Left cardiac atrium (tissue), 4 donors: ENCODE results near the gene SOHLH1. TPM values are rescaled to one million over a fixed set of nuclear protein-coding genes. Genes with fewer than 3 reads are reported as not detected.

ENCODE experiments used
- ATAC-seq, 2 donors: fragments of 200-7000 bp; cut with Tn5 transposase; one replicate each; pipeline ENCODE4 v1.9.1; 2020; ENCODE audit warnings: mild to moderate bottlenecking in 2 of 2, moderate library complexity in 2 of 2
- DNase-seq: peaks from one replicate; pipeline ENCODE4 v3.0.0-alpha.2; 2020
- intact Hi-C, 2 donors: fragments of 100-400 bp; cut with DNase I; formaldehyde crosslinking; loops; one replicate each; pipeline versions ENCODE4 v1.14.1 to v1.15.1; 2022 to 2023
- total RNA-seq, 2 donors: library from RNA; stranded (reverse); fragmentation: NEBNext Ultra II Directional; extraction: Animal tissue kit (Norgen Biotek cat#: 25700); gene quantifications; one replicate each; pipeline ENCODE4 v1.2.1, GENCODE V29; 2021
- donor health status: DM: no; HTN: yes; CAD: no.
- donor health status: DM: no; HTN: yes; CAD: no; lungs with severe emphysema.
- donor health status: DM: yes; HTN: yes; CAD: no.
- donor health status: Dilated cardiomyopathy.

SOHLH1 gene
- total RNA-seq, 2 donors from 2014 or later, result not detected

GRCh38 chr9:135732569-135733257 lies 33.4 kb upstream of the SOHLH1 start:
- no peak for DNase-seq
- intact Hi-C loops, result no loop called here
- ATAC-seq, result no peak

DNA sequence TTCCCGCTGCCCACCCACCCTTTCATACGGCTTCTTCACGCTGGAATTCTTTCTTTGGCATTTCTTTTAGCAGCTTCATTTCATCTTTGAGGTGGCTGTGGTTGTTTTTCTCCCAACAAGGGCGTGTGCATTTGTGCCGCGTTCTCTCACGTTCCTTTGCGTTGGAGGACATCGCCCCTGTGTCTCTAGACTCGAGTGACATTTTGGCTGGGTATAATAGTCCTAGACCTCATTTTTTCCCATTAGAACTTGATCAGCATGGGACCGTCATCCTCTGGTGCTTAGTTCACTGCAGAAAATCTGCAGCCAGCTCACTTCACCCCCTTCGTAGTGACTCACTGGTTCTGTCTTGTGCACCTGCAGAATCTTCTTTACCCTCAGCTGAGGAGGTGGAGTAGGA lies 32.2 kb upstream of the SOHLH1 start:
- ATAC-seq (no peak), DNase-seq (no peak)
- intact Hi-C loops, result no loop called here

DNA sequence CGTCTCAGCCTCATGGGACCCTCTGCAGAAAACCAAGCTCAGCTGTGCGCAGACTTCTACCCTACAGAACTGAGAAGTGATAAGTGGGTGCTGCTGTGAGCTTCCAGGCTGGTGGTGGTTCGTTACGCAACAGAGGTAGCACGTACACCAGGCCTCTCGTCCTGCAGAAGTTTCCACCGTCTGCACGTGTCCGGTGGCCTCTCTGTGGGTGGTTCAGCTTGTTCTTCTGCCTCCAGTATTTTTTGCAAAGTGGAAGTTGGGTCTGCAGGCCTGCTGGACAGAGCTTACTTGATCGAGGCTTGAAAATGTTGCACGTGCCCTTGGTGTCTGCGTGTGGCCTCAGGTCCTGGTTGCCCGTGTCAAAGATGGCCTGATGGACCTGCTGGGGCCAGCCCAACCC lies 30.2 kb upstream of the SOHLH1 start:
- ATAC-seq (no peak), DNase-seq (no peak)
- intact Hi-C loops, result no loop called here

DNA sequence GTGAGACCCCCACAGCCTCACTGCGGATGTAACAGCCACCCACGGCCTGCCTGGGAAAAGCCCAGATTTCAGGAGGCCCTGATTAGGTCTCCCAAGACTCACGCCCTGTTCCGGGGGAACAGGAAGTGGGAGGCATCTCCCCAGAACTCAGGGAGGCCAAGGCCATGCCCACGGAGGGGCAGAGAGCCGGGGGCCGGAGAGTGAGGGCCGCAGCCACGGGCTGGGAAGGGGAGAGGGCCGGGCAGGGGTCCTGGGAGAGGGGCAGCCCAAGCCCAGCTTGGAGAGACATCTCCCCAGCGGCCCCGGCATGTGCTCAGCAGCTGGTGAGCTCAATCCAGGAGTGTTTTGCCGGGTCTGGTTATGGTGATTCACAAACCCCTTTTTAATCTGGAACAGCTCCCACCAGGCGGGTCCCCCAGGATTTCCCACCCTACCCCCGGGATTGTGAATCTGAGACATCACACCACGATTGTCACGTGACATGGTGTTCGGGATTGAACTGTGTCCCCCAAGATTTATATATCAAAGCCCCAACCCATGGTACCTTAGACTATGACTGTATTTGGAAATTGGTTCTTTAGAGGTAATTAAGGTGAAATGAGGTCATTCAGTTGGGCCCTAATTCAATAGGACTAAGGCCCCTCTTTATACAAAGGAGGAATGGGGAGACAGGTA lies 29.3 kb upstream of the SOHLH1 start:
- no peak for DNase-seq
- intact Hi-C loops, result no loop called here
- no peak for ATAC-seq

DNA sequence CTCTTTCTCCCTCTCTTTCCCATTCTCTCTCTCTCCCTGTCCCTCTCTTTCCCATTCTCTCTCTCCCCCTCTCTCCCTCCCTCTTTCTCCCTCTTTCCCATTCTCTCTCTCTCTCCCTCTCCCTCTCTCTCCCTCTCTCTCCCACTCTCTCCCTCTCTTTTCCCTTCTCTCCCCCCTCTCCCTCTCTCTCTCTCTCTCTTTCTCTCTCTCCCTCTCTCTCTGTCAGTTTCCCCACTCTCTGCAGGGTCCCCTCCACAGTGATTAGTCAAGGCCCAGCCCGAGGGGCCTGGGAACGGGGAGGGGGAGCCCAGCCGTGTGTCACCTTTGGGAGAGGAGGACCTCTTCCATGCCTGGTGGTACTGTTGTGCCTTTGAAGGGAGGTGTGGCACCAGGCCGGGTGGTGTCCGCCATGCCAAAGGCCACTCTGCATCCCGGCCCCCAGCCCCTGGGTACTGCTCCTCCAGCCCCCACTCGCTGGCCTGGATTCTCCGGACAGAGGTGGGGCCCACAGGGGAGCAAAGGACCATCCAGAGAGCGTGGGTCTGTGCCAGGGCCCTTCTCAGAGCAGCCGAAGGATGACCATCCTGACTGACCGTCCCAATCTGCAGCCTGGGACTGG lies 28.1 kb upstream of the SOHLH1 start:
- DNase-seq (no peak), ATAC-seq (no peak)
- intact Hi-C loops, result no loop called here

DNA sequence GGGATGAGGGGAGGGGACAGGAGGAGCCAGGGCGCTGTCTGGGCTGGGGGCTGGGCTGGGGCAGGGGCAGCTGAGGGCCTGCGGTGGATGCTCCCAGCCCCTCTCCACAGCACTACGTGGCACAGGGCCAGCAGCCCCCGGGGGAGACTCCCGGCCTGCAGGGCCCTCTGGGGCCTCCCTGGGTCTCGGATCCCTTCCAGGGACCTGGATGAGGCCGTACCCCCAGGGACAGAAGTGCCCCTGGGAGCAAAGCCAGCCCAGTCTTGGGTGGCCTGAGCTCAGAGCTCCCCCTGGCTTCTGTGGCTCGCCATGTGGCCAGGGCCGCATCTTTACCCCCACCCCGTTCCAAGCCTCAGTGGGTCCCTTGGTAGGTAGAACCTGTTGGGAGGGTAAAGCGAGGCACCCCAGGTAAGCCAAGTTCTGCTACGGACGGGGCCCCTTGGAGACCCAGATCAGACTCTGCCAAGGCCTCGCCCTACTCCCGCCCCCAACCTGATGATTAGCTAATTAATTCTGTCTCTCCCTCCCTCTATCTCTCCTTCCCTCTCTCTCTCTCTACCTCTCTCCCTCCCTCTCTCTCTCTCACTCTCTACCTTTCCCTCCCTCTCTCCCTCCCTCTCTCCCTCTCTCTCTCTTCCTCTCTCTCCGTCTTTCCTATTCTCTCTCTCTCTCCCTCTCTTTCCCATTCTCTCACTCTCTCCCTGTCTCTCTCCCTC lies 27.0 kb upstream of the SOHLH1 start:
- intact Hi-C loops, result no loop called here
- ATAC-seq, result no peak
- no peak for DNase-seq

DNA sequence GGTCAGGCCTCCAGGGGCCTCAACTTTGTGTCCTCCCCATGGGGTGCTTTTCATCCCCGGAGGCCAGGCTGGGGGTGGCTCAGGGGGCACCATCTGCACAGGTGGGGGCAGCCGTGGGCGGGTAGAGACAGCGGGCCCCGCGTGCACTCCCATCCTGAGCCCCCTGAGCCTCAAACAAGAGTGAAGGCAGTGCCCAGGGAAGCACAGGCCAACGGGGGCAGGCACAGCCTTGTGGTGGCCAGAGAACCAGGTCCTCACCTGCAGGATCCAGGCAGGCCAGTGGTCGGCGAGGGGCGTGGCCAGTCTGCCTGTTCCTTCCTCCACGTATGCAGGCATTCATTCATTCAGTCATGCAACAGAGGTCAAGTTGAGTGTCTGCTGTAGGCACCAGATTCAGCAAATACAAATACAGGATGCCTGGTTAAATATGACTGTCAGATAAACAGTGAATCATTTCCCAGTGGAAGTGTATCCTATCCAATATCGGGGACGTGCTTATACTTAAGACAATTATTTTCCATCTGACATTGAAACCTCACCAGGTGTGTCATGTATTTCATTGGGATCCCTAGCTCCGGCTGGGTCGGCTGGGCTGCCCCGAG lies 25.0 kb upstream of the SOHLH1 start:
- intact Hi-C loops, result no loop called here
- DNase-seq (no peak), ATAC-seq (no peak)

- ATAC-seq, result no peak
- DNase-seq, result no peak
- intact Hi-C loops, result no loop called here
These were observed 23.1 kb upstream of the SOHLH1 start for GRCh38 chr9:135722365-135722764.

DNA sequence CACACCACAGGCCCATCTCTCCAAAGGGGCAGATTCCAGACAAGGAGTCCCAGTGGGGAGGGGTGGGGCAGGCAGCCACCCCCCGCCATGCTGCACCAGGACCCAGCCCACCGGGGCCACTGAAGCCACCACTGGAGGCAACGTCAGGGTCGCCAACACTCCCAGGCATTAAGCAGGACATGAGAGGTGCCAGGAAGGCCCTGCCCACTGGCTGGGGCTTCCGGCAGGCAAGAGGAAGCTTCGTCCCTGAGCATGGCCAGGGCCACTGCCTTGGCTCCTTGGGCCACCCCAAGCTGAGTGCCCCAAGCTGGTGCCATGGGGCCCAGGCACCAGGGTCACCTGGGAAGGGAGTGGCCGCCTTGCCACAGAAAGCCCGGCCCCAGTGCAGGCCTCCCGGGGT lies 20.2 kb upstream of the SOHLH1 start:
- ATAC-seq (no peak), DNase-seq (no peak)
- intact Hi-C loops, result no loop called here

GRCh38 chr9:135718616-135719015 lies 19.3 kb upstream of the SOHLH1 start:
- DNase-seq (no peak), ATAC-seq (no peak)
- intact Hi-C loops, result no loop called here

DNA sequence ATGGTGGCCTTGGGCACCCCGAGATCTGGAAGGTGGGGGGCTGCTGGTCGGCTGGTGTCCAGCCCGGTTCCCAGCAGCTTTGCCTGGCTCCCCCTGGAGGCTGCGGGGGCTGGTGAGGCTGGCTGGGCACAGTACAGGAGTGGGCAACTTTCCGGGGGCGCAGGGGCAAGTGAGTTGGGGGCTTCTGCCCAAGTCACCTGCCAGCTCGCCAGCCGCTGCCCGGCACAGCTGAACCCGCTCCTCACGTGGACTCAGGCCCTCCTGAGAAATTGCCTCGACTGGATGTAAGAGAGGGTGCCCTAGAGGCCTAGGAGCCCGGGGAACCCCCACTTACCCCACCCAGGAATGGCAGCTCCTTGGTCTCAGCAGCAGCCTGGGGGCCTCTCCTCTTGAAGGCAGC lies 18.1 kb upstream of the SOHLH1 start:
- intact Hi-C loops, result no loop called here
- DNase-seq (no peak), ATAC-seq (no peak)

DNA sequence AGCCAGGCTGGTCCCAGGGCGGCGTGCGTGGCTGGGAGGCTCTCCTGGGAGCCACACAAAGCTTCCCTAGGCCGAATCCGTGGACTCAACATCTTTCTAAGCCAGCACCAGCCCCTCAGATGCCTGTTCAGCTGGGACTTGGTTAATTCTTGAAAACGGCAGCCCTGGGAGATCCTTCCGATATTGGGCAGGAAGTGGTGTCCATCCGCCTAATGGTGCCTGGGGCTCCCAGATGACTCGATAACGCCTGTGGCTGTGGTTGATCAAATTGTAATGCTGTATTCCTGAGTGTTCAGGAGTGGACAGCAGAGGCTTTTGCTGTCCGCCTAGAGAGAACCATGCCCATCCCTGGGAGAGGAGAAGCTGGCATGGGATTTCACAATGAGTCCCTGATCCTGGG lies 16.8 kb upstream of the SOHLH1 start:
- intact Hi-C loops, result no loop called here
- DNase-seq (no peak), ATAC-seq (no peak)

- DNase-seq, result no peak
- intact Hi-C loops, result no loop called here
- ATAC-seq, result no peak
These were observed 15.8 kb upstream of the SOHLH1 start for GRCh38 chr9:135715056-135715595.

GRCh38 chr9:135714242-135715055 lies 15.2 kb upstream of the SOHLH1 start:
- no peak for ATAC-seq
- intact Hi-C loops, result no loop called here
- DNase-seq, result no peak

DNA sequence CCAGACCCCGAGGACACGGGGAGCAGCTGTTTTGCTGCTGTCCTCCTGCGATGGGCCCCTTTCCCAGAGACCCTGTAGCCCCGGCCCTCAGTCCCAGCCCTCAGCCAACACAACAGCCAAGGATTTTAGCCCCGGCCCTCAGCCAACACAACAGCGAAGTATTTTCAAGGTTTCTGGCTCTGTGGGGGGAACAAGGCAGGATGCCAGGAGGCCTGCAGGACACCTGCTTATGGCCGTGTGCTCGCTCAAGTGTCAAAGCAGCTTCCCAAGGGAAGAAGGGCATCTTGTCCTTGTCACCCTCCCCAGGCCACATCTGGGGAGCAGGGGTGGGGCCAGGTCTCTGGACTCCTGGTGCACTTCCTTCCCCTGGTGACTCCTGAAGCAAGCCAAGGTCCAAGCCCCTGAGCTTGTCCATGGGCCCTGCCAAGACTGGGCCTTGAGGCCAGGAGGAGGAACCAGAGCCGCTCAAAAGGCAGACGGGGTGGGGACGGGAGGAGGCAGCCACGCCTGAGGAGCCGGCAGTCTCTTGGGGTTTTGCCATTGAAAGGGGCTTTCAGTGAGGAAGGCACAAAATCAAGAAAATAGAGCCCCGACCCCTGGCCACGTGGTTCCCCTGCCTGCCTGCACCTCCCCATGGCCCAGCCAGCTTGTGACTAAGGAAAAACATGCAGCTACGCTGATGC lies 13.5 kb upstream of the SOHLH1 start:
- DNase-seq (no peak), ATAC-seq (no peak)
- intact Hi-C loops, result no loop called here

DNA sequence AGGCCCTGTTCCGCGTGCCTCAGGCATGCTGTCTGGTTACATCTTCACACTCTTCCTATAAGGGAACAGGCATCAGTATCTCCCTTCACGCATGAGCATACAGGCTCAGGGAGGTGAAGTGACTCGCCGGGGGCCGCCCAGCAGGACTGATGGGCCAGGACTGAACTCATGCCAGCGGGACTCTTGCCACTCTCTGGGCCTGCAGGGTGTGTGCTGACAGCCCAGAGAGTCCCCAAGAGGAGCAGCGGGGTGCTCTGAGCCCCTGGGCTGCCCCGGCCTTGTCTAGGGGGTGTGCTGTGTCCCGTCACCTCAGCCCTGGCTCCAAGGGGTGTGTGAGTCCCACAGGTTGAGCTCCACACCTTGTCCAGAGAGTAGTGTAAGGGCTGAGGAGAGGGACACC lies 12.6 kb upstream of the SOHLH1 start:
- no peak for DNase-seq
- intact Hi-C loops, result no loop called here
- ATAC-seq, result no peak

DNA sequence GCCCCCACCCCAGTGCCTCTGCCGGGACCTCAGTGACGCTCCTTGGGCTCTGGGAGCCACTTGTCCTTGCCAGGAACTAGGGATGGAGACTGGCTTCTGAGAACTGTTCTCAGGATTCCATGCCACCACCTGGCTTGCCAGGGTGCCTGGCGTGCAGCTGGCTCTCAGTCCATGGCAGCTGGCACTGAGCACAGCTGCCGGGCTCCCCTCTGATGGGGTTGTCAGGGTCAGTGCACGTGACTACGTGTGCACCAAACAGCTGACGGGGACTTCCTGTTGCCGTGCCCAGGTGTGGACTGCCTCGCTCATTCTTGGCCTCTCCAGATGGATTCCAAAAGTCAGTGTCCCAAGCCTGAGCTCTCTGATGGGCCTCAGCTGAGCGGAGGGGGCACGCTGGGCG lies 12.1 kb upstream of the SOHLH1 start:
- DNase-seq (no peak), ATAC-seq (no peak)
- intact Hi-C loops, result no loop called here

DNA sequence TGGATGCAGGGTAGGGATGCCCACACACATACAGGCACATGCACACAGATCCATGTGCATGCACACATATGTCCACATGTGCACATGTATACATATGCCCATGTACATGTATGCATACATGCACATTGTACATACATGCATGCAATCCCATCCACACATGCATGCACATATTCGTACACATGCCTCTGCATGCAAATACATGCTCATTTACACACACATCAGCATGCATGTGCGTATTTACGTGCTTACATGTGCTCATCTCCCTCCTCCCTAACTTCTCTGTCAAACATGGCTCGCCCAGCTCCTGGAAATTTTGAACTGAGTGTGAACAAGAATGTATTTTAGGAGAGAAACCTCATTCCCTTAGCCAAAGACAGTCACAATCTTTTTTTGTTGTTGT lies 8.9 kb upstream of the SOHLH1 start:
- intact Hi-C loops, result no loop called here
- ATAC-seq (no peak), DNase-seq (no peak)
